Measurements from ENCODE around the gene MACROH2A1.
"Not testable (repeated sequence)": the region's sequence is repeated elsewhere in the genome, so short reads cannot be mapped to it uniquely, and the experiment has no call there.

Gene MACROH2A1

DNA sequence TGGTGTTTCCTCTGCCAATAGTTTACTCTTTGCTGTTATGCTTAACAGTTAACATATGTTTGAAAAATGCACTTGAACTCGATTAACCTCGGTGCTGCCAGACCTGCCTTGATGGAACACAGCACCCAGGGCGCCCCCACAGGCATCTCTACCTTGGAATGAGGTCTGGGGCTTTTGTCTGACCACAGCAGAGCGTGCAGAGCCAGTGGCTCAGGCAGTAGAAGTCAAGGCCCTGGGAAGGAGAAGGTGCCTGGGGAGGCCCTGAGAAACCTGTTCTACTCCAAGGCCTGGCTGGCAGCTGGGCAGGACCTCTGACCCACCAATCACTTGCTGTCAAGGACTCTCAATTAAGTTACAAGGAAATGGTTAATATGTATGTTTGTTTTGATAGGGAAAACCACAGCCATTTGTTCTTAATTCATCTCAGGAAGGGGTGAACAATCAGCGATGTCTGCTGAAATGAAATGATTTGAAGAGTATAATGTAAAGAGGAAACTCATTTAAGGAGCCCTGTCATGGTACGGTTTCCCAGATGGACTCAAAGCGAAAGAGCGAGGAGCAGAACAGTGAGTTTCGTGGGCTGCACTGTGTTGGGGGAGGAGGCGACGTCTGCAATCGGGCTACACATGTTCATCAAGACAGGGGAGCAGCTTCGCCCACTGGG, 21.9 kb downstream of the MACROH2A1 start:
- no peak for DNase-seq

DNA sequence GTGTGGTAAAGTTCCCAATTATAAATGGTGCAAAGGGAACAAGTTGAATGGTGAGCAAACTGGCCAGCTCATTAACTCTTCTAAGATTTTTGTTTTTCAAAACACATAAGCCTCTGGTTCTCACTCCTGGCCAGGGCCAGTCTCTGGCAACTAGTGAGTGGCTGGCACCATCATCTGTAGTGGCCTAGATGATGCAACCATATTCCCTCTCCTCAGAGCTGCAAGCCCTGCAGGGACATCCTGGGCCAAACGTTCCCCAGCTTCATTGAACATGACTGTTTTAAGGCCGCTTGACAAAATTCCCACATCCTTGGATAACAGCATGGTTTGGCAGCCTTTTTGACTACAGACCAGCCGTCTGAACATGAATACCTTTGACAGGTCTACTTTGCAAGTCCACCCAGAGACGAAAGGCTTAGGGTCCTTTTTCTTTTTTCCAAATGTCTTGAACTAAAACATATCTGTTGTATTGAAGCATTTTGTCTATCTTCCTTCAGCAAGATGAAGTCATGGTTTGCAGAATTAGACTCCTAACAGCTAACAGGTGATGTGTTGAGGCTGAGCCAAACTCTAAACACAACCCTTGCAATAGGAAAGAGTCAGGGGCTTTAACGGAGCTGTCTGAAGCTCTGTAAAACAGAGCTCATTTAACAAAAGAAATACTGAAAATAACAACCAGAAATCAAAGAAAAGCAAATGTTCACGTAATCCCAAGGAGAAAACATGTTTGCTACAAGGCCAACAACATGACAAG, 23.8 kb downstream of the MACROH2A1 start:
- DNase-seq = no peak

DNA sequence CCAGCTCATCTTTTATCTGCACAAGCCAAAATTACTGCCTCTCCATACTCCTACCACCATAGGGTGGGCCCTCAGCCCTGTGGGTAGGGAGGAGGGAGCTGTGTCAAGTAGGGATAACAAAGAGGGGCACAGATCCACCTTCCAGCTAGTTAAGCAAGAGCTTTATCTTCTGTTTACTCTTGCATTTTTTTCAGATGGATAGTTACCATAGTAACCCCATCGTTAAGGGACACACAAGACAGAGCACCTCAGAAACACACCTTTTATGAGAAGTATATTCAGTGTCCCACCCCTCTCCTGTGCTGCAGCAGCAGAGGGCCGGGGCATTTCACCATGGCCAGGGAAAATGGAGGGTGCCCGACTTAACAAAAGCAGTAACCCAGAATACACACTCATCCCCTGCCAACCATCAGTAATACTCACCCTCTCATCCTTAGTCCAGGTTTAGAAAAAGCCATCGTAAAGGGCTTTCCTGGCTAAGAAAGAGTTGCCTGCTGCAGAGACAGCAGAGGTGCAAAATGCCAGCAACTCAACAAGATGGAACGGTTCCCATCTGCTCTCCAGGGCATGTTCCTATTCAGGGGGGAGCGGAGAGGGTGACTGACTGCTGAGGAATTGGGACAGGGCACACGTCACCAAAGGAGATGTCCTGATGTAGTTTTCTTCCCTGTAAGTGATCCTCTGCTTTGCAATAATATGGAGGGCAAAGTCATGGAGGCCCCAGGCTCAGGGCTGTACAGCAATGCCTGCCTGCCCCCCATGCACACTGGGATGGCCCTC, 25.1 kb downstream of the MACROH2A1 start:
- DNase-seq = no peak

DNA sequence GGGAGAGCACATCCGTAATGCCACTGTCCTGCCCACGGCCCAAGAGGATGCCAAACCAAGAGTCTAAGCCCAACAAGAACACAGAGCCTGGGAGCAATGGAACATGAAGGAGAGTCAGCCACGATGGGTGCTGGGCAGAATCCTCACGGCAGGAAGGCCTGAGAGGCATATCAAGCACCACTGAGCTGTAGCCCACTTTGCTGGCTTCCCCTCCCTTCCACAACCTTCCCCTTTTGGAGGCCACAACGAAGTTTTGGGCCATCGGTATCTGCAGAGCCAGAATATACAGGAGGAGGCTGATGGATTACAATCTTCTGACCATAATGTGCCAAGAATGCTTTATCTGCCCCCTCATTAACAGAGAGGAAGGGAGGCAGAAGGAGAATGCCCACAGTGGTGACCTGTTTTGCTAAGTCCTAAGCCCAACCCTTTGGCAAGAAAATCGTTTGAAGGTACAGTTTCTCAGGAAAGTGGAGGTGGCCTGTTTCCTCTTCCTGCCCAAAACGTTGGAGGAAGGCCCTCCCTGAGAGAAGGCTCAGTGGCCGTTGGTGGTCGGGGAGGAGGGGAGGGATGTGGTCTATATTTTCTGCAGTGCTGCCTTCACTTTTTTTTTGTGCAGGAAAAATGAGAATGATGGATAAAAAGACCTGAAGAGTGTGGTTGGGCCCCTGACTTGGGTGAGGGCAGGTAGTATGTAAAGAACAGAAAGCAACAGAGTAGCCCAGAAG, 26.2 kb downstream of the MACROH2A1 start:
- no peak for DNase-seq

DNA sequence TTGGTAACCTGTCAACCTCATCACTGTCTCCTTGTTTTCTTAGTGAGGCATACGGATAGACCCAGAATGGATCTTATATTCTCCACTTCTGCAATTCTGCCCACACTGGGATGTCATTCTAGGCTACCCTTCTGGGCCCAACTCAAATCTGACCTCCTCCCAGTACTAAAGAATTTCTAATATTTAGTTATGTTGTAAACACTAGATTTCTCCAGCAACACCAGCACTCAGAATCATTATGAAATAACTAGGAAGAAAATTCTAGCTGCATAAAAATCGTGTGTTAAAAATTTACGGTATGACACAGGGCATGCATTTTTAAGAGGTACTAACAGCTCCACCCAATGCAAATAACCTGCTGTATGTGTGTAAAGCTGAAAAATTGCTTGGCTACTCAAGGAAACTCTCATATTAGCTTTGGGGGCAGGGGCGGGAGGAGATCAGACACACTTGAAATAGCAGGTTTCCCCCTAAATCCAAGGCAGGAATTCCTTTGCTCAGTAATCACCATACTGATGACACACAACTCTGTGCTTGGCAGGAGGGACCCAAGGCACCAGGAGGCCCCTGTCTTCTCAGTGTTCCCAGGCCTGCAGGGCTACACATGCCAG, 27.3 kb downstream of the MACROH2A1 start:
- DNase-seq = no peak

DNA sequence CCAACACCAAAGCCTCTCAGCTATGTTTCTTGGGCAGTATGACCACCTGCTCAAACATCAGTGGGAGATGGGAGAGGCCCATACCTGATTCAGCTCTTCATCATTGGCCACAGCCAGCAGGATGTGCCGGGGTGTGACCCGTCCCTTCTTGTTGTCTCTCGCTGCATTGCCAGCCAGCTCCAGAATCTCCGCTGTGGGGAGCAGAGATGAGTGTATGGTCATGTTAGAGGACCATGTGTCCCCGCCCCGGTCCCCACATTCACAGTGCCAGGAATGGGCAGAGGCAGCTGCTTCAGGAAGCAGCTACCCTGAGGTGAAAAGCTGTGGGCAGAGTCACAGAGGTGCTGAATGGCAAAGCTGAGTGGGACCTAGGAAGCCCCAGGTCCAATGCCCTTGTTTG, 29.1 kb downstream of the MACROH2A1 start:
- no peak for DNase-seq

DNA sequence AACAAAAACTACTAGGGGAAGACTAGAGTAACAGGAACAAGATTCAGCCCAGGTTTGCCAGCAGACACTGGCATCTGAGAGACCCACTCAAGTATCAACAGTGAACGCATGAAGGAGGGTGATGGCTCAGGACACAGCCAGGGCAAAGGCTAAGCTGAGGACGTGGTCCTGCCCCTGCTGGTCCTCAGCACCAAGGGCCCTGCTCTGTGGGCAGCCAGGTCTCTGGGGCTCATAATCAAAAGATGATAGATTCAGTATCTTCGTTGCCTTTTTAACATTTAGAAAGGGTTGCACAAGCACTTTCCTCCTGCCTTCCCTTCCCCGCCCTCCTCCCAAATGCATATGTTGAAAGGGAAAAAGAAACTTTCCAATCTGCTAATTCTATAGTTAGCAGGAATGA, 31.5 kb downstream of the MACROH2A1 start:
- DNase-seq = no peak

DNA sequence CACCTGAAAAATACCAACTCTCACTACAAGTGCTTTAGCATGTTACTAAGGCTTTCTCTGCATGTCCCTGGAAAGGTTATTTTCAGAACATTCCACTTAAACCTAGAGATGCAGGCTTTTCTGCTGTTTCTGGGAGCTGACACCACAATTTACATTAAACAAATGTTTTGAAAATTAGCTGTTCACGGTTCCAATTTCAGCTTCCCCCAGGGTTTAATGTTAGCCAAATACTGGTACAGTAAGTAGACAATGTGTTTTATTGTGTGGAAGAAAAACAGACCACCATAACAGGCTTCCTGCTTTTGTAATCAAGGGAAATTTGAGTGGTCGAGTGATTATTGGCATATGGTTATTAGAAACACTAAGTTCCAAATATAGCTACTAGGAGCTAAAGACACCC, 32.0 kb downstream of the MACROH2A1 start:
- DNase-seq = no peak

DNA sequence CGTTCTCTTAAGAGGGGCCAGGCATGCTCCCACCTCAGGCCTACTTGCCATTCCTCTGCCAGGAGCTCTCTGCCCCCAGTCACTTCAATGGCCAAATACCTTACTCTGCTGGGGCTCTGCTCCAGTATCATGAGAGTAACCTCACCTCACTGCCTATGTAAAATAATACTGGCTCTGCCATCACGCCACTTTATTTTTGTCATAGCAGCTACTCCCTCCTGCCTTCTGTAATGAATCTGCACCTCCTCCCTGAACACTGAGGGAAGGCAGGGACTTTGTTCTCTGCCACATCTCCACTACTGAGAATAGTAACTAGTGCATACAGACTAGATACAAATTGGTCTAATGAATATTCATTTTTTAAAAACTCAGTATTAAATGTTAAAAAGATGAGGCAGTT, 33.8 kb downstream of the MACROH2A1 start:
- DNase-seq = no peak

DNA sequence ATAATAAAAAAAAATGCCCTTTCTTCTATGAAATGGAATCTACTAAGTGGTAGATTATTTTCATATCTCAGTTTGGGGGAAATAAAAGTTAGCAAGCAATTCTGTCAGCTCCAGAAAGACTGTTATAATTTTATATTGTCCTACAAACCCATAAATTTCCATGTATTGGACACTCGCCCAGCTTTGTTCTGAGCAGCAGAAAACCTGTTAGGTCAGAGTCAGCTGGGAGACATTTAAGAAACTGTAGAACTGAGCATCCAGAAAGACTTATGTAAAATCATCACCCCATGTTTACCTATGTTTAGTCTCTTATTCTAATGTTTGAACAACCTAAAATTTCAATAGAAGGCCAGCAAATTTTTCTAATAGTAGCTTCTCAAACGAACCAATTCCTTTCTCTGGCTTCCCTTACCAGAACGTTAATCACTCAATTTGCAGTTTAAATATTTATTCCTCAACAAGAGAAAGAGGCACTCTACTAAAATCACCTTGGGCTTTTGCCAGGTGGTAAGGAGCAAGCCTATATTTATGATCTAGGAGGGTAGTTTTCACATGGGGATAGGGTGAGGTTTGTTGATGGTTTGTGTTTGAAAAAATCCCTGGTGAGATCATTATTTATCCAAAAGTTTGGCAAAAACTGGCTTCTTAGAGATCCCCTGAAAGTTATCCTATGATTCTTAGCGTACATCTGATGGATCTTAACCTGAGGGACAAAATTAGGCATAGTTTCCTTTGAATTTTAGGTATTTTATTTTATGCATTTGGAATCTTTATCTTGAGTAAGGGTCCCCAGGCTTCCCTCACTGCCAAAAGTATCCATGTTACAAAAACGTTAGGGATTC, 34.4 kb downstream of the MACROH2A1 start:
- DNase-seq = no peak

DNA sequence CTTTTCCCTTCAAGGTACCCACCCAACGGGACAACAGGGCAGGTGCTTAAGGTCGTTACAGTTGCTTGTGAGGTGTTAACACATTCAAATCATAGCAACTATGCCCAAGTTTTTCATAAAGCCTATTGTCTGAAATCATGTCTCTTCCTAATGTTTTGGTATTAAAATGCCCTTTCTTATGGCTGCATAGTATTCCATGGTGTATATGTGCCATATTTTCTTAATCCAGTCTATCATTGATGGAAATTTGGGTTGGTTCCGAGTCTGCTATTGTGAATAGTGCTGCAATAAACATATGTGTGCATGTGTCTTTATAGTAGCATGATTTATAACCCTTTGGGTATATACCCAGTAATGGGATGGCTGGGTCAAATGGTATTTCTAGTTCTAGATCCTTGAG, 35.7 kb downstream of the MACROH2A1 start:
- not testable (repeated sequence) for DNase-seq

DNA sequence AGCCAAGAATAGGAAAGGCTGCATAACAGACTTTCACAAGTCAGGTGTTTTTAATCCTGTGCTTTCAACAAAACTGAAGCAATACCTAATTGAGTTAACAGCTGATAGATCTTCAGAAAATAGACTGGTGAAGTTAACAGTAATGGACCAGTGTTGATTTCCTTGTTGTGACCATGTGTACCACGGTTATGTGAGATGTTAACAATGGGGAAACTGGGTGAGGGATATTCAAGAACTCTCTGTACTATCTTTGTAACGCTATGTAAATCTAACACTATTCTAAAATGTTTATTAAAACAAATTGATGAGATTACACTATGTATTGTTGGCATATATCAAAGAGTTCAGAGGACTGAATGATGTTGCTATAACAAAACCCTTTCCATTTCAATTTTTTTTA, 36.9 kb downstream of the MACROH2A1 start:
- DNase-seq = no peak

DNA sequence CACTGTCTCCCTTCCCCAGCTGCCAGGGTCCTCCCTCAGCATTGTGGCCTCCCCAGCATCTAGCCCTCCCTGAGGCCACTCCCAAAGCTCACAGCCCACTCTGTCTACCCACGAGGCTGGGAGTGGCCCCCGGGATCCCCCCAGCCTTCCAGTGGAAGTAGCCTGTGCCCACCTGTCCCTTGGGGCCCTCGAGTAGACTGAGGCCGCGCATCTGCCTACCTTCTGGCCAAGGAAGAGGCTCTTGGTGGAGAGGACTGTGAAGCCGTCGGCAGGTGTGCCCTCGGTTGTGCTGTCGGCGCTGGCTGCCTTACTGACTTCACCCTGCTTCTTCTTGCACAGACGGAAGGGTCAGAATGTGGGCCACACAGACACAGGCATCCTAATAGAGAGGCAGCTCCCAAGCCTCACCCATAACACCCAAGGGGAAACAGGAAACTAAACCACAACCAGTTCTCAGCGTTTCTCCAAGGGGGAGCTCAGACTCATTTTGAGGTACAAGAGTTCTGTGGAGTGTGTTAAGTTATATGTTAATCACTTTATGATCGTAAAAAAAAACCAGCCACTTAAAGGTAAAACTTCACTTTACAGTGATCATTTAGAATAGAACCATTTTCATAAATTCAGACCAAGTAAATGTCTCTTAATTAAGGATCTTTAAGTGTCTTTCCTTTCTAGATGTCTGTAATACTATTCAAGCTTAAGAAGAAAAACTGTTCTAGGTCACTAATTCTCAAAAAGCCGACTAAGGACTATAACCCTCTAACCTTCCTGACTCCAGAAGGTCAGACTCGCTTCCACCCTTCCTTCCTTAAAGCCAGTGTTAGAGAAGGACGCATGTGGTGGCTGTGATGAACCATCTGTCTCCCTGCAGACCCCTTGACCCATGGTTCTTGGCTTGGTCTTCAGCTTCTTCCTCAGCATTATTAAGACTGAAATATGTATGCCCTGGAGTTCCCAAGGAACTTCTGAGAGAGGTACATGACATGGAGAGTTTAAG, 38.5 kb downstream of the MACROH2A1 start:
- no peak for DNase-seq

DNA sequence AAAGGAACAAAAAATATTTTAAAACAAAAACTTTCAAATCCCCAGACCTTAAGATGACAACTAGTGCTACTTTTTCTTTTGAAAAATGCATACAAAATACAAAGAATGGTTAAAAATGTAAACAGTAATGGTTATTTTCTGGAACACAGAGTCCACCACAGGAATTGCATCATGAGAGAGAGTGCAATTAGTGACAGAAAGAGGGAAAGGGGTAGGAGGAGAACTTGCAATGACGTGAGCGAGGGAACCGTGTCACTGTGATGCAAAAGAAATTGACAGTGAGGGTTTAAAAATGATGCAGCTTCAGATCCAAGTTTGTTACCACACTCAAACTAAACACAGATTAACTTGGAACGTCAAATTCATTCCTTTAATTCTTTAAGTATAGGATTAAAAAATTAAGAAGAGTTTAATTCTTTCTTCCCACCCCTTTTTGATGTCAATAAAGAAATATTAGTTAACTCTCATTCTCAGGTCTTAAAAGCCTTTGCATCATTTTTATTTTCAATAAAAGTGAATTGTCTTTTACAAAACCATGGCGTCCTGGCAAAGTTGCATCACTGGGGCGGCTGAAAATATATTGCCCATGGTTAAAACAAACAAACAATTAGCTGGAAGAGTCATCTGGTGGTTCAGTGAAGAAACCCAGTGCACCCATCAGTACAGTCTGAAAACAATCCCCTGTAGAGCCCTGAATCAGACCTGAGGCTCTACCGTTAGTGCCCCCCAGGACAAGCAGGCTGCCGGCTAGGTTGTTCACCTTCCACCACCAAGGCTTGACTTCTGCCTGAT, 39.5 kb downstream of the MACROH2A1 start:
- DNase-seq = no peak

DNA sequence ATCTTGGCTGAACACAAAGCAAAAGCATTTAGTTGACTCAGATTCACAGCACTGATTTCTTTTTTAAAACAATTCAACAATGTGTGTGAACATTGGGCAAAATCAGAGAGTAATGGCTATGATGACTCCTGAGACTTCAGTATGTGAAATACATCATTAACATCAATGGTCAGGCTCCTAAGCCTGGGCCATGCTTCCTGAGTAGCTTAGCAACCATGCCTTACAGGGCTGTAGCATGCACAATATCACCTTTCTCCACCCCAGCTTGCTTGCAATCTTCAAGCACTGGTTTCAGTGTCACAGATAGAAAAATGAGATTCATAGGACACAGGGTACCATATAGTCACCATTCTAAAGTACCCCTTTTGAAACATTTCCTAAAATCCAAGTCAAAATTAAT, 41.3 kb downstream of the MACROH2A1 start:
- no peak for DNase-seq

DNA sequence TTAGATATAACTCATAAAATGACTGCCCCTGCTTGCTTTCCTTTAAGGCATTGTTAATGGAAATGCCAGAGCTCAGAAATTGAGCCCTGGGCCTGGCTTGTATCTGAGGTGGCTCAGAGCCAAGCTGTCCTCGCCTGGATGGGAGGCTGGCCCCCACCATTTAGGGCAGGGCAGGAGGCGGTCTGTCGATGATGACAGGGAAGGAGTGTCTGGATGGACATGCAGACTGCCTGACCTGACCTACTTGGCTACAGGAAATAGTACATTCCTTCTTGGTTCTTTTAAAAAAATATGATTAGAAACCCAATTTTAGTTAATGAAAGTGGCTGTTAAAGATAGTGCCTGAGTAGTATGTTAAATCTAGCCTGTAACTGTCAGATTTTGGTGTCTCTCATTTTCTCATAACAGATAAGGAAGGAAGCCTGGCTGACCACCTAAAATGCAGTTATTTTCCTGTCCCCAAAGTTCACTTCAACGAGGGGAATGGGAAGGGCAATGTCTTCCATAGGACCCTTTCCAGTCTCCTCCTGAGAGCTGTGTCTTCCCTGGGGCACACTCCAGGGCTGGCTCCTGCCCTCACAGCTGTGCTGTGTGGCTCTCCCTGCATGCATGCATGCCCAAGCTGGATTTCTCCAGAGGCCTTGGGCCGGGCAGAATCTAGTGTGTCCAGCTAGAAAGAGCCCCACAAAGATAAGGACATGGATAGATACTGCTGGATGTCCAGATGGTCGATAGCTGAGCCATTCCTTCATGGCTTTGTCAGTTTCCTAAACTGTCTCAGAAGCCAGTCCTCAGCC, 42.3 kb downstream of the MACROH2A1 start:
- DNase-seq = no peak

DNA sequence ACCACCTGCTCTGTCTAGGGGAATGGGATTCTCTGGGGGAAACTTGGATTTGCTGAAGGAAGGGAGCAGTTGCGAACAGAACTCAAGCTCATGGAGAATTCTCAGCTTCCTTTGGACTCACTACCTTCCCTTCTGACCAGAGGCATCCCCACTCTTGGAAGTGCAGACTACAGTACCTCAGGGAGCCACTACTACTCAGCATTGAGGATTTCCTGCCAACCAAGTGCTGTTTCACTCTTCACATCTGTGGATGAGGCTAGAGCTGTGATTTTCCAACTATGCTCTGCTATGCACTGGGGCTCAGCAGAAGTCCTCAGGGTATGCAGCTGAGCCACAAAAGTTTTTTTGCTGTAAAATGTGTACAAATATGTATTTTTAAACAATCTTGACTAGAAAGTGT, 43.9 kb downstream of the MACROH2A1 start:
- no peak for DNase-seq

DNA sequence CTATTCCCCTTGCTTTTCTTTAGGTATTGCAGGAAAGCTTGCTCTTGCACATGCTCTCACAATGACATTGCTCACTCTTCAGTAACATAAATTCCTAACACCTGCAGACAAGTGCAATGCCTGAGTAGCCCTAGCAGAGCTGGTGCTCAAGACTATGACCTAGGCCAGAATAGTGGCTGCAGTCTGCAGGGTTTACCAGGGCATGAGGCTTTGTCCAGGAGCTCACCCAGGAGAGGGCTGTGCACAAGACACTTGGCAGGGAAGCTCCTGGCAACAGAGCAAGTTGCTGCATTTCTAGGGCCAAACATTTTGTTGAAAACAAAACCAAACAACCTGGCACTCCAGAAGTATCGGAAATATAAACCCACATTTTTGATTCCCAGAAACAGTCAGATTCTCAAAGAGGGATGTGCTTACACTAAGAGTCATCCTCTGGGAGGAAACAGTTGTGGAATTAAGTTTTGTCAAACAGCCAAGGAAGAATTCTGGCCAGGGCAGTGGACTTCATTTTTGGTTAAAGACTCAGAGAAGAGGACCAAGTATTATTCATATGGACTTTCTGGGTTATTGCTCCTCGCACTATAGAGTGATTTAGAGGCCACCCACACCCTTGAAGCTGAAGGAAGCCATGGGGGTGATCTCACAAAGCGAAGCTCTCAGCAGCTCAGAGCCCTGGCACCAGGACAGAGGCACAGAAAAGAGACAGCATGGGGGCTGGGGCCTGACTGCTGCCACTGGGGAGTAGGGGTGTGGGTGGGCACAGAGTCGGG, 44.9 kb downstream of the MACROH2A1 start:
- no peak for DNase-seq
